ENCODE results near the gene CCDC159.

The CCDC159 gene

GRCh38 chr19:11382898-11383705, 36.8 kb downstream of the CCDC159 start:
- POLR2A ChIA-PET: interaction anchor here (0.5 to 2.8 kb wide), 13 partner anchors 9 to 99 kb away, joined by 3 to 22 read pairs (median 6); partner anchors contain the start of genes ODAD3, PRKCSH, RGL3 and SWSAP1
- no peak for TF ChIP-seq ZNF423 (tag by site-specific recombination; IDR thresholded peaks at IDR 0.05)
- peak; percentile 65; the same call in 1 of the 2 replicates for TF ChIP-seq GLI4 (tag by site-specific recombination; IDR thresholded peaks at IDR 0.05)
- TF ChIP-seq GFI1B (tag by site-specific recombination; IDR thresholded peaks at IDR 0.05): no peak
- TF ChIP-seq, protein P1, sequence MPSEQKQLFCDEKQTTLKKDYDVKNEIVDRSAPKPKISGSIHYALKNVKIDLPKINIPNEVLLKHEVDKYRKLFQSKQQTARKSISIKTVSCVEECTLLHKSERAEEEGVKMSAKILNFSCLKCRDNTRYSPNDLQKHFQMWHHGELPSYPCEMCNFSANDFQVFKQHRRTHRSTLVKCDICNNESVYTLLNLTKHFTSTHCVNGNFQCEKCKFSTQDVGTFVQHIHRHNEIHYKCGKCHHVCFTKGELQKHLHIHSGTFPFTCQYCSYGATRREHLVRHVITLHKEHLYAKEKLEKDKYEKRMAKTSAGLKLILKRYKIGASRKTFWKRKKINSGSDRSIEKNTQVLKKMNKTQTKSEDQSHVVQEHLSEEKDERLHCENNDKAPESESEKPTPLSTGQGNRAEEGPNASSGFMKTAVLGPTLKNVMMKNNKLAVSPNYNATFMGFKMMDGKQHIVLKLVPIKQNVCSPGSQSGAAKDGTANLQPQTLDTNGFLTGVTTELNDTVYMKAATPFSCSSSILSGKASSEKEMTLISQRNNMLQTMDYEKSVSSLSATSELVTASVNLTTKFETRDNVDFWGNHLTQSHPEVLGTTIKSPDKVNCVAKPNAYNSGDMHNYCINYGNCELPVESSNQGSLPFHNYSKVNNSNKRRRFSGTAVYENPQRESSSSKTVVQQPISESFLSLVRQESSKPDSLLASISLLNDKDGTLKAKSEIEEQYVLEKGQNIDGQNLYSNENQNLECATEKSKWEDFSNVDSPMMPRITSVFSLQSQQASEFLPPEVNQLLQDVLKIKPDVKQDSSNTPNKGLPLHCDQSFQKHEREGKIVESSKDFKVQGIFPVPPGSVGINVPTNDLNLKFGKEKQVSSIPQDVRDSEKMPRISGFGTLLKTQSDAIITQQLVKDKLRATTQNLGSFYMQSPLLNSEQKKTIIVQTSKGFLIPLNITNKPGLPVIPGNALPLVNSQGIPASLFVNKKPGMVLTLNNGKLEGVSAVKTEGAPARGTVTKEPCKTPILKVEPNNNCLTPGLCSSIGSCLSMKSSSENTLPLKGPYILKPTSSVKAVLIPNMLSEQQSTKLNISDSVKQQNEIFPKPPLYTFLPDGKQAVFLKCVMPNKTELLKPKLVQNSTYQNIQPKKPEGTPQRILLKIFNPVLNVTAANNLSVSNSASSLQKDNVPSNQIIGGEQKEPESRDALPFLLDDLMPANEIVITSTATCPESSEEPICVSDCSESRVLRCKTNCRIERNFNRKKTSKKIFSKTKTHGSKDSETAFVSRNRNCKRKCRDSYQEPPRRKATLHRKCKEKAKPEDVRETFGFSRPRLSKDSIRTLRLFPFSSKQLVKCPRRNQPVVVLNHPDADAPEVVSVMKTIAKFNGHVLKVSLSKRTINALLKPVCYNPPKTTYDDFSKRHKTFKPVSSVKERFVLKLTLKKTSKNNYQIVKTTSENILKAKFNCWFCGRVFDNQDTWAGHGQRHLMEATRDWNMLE (tag by site-specific recombination; conservative IDR thresholded peaks at IDR 0.05; ENCODE audit: low read depth): no peak
- TF ChIP-seq ZBTB1 (tag by site-specific recombination; IDR thresholded peaks at IDR 0.05): no peak
- peak; percentile 69 for TF ChIP-seq ZBTB10 (tag by site-specific recombination; IDR thresholded peaks at IDR 0.05)
- TF ChIP-seq ZNF658 (tag by site-specific recombination; IDR thresholded peaks at IDR 0.05): no peak
- TF ChIP-seq ZNF19 (tag by site-specific recombination; IDR thresholded peaks at IDR 0.05; ENCODE audit: low read depth): no peak
- TF ChIP-seq ZNF391 (tag by site-specific recombination; IDR thresholded peaks at IDR 0.05; ENCODE audit: borderline replicate concordance, low read depth): no peak
- no peak for TF ChIP-seq ZNF292 (tag by site-specific recombination; IDR thresholded peaks at IDR 0.05; ENCODE audit: borderline replicate concordance, low read depth)
- TF ChIP-seq ZNF843 (tag by site-specific recombination; IDR thresholded peaks at IDR 0.05): no peak
- TF ChIP-seq, protein P2, sequence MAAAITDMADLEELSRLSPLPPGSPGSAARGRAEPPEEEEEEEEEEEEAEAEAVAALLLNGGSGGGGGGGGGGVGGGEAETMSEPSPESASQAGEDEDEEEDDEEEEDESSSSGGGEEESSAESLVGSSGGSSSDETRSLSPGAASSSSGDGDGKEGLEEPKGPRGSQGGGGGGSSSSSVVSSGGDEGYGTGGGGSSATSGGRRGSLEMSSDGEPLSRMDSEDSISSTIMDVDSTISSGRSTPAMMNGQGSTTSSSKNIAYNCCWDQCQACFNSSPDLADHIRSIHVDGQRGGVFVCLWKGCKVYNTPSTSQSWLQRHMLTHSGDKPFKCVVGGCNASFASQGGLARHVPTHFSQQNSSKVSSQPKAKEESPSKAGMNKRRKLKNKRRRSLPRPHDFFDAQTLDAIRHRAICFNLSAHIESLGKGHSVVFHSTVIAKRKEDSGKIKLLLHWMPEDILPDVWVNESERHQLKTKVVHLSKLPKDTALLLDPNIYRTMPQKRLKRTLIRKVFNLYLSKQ (tag by site-specific recombination; IDR thresholded peaks at IDR 0.05; ENCODE audit: borderline replicate concordance): no peak
- TF ChIP-seq RBAK (tag by site-specific recombination; IDR thresholded peaks at IDR 0.05): no peak
- peak; percentile 71; the same call in 1 of the 2 replicates for TF ChIP-seq ZEB2 (tag by site-specific recombination; IDR thresholded peaks at IDR 0.05)
- no peak for TF ChIP-seq HOXA7 (CRISPR knock-in tag; IDR thresholded peaks at IDR 0.05; ENCODE audit: borderline replicate concordance)
- TF ChIP-seq GLI2 (tag by site-specific recombination; IDR thresholded peaks at IDR 0.05; ENCODE audit: borderline replicate concordance, low read depth): no peak; the same call in 1 of the 2 replicates
- TF ChIP-seq, protein P3, sequence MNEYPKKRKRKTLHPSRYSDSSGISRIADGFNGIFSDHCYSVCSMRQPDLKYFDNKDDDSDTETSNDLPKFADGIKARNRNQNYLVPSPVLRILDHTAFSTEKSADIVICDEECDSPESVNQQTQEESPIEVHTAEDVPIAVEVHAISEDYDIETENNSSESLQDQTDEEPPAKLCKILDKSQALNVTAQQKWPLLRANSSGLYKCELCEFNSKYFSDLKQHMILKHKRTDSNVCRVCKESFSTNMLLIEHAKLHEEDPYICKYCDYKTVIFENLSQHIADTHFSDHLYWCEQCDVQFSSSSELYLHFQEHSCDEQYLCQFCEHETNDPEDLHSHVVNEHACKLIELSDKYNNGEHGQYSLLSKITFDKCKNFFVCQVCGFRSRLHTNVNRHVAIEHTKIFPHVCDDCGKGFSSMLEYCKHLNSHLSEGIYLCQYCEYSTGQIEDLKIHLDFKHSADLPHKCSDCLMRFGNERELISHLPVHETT (tag by site-specific recombination; IDR thresholded peaks at IDR 0.05): no peak; the same call in 1 of the 2 replicates
- peak; percentile 48 for TF ChIP-seq ZXDB (tag by site-specific recombination; IDR thresholded peaks at IDR 0.05)
- TF ChIP-seq, protein P4, sequence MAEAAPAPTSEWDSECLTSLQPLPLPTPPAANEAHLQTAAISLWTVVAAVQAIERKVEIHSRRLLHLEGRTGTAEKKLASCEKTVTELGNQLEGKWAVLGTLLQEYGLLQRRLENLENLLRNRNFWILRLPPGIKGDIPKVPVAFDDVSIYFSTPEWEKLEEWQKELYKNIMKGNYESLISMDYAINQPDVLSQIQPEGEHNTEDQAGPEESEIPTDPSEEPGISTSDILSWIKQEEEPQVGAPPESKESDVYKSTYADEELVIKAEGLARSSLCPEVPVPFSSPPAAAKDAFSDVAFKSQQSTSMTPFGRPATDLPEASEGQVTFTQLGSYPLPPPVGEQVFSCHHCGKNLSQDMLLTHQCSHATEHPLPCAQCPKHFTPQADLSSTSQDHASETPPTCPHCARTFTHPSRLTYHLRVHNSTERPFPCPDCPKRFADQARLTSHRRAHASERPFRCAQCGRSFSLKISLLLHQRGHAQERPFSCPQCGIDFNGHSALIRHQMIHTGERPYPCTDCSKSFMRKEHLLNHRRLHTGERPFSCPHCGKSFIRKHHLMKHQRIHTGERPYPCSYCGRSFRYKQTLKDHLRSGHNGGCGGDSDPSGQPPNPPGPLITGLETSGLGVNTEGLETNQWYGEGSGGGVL (tag by site-specific recombination; IDR thresholded peaks at IDR 0.05): peak; percentile 52
- no peak for TF ChIP-seq ZNF664 (tag by site-specific recombination; IDR thresholded peaks at IDR 0.05)
- TF ChIP-seq ZNF18 (tag by site-specific recombination; IDR thresholded peaks at IDR 0.05): no peak
- TF ChIP-seq ZNF837 (tag by site-specific recombination; IDR thresholded peaks at IDR 0.05): no peak

More at GRCh38 chr19:11382898-11383705, 36.8 kb downstream of the CCDC159 start:
- Histone ChIP-seq H3K27ac (ENCODE audit: extremely low read depth, low read depth, low read length) (peak overlapping the region; percentile 69; the same call in 1 of the 2 replicates), H3K9me3 (ENCODE audit: control insufficient read depth, insufficient read depth, low read depth, low read length) (no peaks in the 10 kb centered on the region), H3K4me3 (ENCODE audit: low read depth, low read length) (peak overlapping the region; percentile 41), H3K4me1 (ENCODE audit: control insufficient read depth, insufficient read depth, low read length) (no peaks in the 10 kb centered on the region; the same call in 1 of the 2 replicates), H3K36me3 (ENCODE audit: control insufficient read depth in 2 of 2, insufficient read depth in 1 of 2, low read length in 2 of 2) (peaks cover 0 to 12% of the 10 kb centered on the region in 2 experiments; a peak in 2 of 3 replicates)
- CTCF ChIA-PET: interaction anchor here (0.6 to 5.9 kb wide), 35 partner anchors 8 to 1344 kb away, joined by 3 to 66 read pairs (median 5); partner anchors contain the start of genes ELAVL3, ELOF1, ODAD3 and PRKCSH
